ENCODE results near the gene ZFYVE26. TPM values are rescaled to one million over a fixed set of nuclear protein-coding genes. Genes with fewer than 3 reads are reported as not detected.

The ZFYVE26 gene
- polyA plus RNA-seq, 1 donor: 12.8 TPM

DNA sequence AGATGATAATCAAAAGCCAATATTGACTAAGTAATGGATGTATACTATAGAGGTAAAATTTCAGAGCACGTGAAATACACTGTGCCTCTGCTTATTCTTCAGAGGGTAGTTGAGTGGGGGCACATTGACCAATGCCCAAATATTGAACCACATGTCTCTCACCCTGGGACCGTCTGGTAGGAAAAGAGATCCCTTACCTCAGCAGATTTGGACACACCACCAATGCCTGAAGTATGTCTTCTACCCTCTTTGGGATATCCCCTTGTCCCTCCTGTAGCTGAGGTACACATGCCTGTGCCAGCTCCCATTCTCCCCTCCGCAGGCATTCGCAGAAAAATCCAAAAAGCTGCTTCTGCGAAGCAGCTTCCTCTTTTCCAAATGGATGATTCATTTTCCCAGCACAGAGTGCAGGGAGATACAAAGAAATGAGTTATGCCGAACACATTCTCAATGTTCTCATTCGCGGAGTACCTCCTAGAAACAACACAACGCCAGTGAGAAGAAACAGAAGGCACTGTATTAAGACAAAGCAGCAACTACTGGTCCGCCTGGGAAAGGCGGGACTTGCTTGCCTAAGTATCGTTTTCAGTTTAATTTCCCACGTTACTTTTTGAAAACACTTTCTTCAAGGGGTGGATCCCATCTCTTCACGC is 691 bp downstream of the ZFYVE26 start:
- DNase-seq (ENCODE audit: low read depth): no peak

DNA sequence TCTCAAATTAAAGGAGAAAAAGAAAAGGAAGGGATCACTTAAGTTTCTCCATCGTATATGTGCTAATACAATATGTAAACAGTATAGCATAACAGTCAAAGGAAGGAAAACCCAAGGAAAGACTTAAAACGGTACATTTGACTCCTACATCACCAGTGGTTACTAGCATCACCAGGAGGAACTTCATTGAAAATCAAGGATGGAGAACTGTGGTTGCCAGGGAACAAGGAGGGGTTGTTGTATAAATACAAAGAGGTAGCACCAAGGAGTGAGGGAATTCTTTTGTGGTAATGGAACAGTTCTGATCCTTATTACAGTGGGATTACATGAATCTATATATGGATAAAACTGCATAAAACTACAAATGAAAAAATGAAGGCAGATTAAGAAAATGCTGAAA is 1.6 kb downstream of the ZFYVE26 start:
- DNase-seq (ENCODE audit: low read depth): no peak

DNA sequence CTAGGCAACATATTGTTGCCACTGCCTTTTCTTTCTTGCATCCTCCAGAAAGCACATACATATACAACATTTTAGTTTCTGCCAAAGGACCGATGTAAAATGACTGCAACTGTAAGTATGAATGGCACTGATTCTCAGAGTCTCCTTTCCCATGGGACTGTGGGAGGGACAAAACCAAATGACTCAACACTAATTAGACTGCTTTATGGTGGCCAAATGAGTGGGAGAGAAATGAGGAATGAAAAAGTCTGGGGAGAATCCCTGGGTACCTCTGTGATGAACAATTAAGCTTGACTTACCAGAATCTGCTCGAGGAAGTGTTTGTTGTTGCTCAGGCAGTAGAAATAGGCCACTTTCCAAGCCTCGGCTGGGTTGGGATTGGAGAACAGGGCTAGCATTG is 10.1 kb downstream of the ZFYVE26 start:
- no peak for DNase-seq (ENCODE audit: low read depth)

DNA sequence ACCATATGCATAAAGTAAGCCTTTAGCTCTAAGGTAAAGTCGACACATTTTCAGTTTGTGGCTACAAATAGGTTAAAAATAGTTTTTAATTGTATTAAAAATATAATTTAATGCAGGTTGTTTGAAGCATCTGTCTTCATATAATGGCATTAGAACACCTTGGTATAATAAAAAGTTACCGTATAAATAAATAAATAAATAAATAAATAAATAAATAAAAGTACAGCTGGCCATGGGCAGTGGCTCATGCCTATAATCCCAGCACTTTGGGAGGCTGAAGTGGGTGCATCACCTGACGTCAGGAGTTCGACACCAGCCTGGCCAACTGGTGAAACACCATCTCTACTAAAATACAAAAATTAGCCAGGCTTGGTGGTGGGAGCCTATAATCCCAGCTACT is 15.6 kb downstream of the ZFYVE26 start:
- DNase-seq (ENCODE audit: low read depth): no peak

DNA sequence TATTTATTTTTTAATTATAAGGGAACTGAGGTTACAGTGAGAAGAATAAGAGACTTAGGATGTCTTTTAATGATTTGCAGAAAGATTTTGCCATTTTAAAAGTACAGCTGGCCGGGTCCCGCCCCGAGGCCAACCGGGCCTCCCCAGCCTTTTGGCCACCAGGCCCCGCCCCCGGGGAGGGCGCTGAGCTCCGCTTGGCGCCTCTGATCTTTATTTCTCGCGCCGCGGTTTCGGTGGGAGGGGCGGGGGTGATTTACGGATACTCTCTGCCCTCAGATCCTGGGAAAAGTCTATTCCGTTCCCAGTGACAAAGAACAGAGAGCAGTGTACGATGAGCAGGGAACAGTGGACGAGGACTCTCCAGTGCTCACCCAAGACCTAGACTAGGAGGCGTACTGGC is 17.7 kb downstream of the ZFYVE26 start:
- no peak for DNase-seq (ENCODE audit: low read depth)

DNA sequence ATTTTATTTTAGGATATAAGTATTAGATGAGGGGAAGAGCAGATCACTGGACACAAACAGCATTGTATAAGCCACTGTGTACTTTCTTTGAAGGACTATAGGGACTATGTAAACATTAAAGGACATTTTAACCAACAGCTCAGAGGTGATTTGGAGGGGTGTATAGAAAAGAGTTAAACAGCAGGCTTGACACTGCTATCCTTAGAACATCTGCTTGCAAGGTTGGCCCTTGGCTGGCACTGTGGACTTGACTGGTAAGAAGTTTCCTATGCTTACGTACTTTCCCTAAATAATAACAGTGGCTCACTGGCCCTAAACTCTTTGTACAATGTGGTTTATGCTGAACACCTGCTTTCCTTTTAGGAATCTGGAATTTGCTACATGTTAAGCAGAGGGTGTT is 28.7 kb downstream of the ZFYVE26 start:
- no peak for DNase-seq (ENCODE audit: low read depth)

DNA sequence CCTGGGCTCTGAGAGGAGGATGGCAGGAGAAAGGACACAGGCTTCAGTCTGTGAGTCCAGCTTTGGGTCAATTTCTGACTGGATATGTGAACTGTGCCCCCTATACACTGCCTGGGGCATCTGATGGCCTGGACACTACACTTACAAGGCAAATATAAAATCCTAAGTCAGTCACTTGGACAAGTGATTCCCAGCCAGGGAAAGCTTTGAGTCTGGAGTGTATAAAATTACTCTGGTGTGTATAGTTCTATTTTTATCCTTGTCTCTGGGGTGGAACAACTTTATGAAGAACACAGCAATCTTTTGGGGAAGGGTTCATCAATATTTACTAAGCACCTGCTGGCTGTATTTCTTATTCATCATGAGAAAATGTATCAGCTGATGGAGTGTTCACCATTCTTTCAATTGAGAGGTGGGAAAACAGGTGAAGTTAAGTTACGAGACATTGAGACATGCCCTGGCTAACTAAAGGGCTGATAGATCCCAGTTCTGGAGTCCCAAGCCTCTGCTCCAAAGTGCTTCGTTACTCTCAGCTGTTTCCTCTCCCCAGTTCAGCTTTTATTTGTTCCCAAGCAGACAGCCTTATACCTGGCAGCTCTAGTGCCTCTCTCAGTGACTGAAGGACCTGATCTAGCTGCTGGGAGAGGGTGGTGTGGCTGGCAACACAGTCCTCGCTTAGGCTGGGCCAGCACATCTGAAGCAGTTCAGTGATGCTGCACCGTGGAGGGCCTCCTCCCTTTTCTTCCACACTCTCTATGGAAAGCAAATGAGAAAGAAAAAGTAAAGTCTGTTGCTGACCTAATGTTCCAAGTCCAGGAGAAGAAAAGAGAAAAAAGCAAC is 30.9 kb downstream of the ZFYVE26 start:
- DNase-seq (ENCODE audit: low read depth): no peak

DNA sequence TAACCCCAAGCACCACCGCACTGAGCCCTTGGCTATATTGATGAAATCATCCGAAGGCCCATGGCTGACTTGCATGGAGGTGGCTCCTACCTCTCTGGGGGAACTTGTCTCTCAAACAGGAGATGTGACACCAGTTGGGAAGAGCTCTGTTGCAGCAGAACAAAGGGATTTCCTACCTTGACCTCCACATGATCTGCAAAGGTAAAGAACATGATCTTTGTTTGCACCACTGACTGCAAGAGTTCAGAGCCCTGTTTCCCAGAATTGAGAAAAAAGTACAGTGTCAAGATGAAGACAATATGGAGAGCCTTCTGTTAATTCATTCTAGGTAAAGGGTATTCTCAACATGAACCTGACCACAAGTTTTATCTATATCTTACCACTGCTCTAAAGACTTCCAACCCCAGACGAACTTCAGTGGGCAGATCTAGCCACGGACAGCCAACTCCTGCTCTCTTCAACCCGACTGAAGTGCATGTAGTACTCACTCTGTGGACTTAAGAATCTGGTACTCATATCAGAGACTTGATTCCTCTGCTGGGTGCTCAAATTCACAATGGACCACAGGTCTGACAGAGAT is 32.1 kb downstream of the ZFYVE26 start:
- DNase-seq (ENCODE audit: low read depth): no peak

DNA sequence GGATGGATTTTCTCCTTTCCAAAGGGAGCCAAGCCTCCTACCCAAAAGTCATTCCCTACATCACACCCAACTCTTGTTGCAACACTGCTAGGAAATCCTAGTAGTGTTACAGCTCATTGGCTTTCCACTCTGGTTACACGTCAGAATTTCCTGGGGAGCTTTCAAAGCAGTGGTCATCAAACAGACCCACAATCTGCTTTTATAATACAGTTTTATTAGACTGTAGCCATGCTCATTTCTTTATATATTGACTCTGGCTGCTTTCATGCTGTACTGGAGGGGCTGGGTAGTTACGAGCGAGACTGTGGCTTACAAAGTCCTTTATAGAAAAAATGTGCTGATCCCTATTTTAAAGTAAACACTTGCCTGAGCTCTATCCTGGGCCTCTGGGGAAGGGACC is 34.3 kb downstream of the ZFYVE26 start:
- no peak for DNase-seq (ENCODE audit: low read depth)

DNA sequence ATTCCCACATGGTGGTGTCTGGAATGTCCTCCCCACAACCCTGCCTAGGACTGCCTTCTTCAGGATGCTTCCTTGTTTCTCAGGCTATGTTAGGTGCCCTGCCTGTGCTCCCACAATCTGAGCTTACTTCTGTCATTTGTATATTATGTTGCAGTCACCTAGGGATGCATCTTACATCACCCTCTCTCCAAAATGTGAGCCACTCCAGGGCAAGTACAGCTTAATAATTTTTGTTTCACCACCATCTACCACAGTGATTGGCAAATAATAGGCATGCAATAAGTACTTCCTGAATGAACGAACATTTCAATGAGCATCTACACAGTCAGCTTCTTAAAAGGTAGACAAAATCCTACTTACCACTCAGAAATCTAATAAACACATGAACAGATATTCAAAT is 37.6 kb downstream of the ZFYVE26 start:
- no peak for DNase-seq (ENCODE audit: low read depth)

DNA sequence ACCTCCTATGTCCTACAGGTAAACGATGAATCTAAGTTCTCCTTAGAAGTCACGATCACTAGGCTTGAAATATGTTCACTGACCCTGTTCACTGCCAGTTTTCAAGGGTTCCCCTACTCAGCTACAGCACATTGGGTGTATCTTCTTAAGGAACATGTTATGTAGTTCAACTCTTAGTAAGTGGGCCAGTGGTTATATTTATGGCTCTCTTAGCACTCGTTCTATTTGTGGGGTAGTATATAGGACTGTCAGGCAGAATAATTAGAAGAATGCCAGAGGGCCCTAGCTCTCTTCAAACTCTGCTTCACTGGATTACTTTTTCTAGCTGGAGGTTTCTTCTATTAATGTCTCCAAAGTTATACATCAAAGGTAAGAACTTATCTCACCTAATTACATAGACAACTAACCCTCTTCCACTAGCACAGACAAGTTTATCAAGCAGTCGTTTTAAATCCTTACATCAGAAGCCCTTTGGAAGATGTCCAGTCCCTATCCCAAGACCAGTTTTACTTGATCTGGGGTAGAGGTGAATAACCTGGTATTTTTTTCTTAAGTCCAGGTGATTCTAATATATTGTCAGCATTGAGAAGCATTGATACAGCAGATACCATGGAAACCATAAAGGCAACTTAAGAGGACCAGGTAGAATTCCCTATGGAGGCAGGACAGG is 39.6 kb downstream of the ZFYVE26 start:
- DNase-seq (ENCODE audit: low read depth): no peak

DNA sequence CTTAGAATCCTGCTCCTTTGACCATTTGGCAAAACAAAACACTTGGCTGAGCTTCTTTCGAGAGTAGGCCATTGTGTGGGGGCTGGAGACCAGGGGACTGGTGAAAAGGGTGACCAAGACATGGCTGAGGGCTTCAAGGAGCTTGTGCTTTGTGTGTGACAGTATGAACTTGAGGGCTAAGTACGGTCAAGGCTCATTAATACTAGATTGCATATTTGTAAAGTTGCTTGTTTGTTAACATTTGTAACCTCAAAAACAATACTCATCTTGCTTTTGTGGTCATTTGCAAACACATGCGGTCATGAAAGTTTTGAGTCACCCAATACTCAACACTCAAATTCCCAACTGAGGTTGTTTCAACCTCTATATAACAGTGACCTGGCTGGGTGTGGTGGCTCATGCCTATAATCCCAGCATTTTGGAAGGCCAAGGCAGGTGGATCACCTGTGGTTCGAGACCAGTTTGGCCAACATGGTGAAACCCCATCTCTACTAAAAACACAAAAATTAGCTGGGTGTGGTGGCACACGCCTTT is 42.5 kb downstream of the ZFYVE26 start:
- no peak for DNase-seq (ENCODE audit: low read depth)

DNA sequence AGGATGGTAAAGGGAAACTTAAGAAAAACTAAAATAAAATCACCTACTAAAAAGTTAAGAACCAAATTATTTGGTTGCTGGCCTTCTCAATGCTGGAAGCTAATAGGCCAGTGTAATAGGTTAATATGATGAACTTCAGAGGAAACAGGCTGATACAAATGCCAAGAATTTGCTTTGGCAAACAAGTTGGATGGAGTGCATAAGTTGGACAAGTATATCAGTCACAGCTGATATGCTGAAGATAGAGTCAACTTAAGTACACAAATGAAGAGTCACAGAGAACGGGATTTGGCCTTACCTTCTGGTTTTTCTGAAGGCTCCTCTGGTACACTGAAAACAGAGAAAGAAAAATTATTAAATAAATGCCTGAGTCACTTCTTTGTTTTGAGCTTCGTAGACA is 48.2 kb downstream of the ZFYVE26 start:
- DNase-seq (ENCODE audit: low read depth): no peak

DNA sequence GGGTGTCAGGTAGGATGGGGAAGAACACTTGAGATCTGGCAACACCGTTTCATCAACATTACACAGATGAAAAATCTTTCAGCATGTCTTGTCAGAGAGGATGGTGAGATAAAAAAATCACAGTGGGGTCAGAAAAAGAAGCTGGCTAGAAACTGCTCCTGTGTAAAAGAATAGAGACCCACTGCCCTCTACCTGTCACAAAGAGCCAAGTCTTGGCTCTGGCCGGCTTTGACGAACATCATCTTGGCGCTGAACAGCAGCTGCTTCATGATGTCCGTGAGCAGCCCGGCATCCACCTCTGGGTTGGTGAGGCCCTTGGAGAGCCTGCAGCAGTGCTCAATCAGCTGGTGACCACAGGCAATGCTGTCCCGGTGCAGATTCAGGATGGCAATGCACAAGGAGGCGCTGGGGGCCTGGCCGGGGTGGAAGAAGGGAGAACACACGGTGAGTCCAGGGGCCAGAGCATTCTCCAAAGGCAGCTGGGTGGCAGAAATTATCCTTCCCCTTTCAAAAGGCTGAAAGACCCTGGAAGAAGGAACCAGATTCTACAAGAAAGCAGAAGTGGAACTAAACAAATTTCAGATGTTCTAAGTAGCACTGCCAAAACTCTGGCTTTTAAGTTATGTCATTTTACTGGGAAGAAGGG is 50.2 kb downstream of the ZFYVE26 start:
- no peak for DNase-seq (ENCODE audit: low read depth)

DNA sequence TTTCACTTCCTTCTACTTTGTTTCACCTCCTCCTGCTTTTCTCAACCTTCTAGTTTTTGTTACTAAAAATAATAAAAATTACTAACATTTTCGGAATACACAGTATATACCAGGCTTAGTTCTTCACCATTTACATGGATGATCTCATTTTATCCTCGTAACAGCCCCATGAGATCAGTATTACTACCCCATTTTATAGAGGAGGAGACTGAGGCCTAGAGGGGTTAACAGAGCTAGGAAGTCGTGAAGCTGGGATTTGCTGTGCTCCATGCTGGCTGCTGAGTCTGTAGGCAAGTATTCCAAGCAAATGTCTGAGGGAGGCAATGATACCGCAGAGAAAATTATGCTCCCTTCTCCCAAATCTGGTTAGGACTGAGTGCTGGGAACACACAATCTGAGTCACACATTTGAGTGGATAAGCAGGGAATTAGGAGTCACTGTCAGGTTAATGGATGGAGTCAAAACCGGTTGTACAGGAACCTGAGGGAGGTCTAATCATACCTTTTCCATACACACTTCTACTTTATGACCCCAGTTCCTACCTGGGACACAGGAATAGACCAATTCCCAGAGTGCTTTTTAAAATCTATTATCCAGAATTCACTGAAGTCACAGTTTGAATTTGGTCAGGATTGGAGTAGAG is 51.1 kb downstream of the ZFYVE26 start:
- DNase-seq (ENCODE audit: low read depth): no peak

DNA sequence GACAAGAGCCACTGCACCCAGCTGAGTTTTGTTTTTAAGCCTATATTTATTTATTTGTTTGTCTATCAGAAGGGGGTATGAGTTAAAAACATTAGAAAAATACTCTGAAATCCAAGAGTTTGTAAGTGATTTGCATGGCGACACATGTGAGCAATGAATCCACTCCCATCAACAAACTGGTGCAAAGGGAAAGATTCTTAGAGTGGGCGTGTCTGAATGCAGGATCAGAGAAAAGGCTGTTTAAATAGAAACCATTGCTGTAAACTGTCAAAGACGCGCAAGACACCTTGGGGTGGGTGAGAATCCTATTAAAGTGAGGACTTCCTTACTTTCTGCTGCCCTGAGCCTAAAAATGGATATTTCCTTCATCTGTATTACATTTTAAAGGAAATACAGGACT is 51.9 kb downstream of the ZFYVE26 start:
- no peak for DNase-seq (ENCODE audit: low read depth)

DNA sequence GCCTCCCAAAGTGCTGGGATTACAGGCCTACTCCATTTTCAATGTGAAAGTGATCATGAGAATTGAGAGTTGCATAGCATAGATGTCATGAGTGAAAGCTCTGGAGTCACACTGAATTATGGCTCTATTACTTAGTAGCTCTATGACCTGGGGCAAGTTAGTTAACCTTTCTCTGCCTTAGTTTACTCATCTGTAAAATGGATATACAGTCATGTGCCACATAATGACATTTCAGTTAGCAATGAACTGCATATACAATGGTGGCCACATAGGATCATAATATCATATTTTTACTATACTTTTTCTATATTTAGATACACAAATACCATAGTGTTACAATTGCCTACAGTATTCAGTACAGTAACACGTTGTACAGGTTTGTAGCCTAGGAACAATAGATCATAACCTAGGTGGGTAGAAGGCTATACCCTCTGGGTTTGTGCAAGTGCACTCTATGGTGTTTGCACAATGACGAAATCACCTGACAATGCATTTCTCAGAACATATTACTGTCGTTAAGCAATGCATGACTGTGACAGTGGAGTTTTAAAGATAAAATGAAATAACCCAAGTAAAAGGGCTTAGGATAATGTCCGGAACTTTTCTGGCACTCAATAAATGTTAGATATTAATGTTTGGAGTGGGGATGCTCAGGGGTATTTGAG is 53.1 kb downstream of the ZFYVE26 start:
- DNase-seq (ENCODE audit: low read depth): no peak

DNA sequence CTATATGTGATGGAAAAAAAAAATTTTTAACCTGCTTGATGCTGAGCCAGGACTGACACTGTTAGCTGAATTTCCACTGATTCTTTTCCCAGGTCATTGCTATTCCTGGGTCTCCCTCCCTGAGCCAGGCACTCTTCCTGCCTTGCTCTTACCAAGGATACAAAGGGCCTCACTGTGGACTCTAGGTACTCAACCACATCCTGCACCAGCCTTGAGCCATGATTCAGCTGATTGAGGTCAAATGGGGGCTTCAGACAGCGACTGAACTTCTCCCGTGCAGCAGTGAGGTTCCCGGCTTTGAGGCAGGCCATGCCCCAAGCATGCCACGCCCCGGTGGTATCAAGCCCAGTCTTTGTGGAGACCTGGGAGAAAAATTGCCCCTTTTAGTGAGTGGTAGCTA is 54.3 kb downstream of the ZFYVE26 start:
- DNase-seq (ENCODE audit: low read depth): no peak

DNA sequence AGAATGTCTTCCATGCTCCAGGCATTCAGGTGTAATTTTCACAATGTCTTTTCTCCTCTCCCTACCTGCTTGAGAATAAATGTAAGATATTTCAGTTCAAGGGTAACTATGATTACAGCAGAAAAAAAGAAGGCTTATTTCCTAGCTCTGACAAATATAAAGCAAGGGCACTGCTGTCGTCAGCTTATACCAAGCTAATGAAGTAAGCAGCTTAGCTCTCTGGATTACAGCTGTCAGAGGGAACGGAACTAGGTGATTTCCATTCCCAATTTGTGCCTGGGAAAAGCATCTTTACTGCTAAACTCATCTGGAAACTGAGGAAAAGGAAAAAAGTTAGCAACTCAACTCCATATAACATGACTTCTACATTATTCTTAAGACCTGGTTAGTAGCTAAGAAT is 56.5 kb downstream of the ZFYVE26 start:
- DNase-seq (ENCODE audit: low read depth): no peak

DNA sequence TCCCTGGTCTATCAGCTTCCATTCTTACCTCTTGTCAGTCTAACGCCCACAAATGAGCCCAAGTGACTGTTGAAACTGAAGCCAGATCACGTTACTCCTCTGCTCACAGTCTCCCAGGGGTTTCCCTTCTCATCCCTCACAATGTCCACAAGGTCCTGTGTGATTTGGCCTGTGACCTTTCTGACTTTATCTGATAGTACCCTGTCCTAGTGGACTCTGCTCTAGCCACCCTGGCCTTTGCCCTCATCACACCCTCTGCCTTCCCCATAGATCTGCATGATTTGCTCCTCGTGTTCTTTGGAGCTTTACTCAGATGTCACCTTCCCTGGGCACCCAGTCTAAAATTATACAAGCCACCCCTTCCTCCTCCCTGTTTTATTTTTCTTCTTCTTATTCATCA is 59.2 kb downstream of the ZFYVE26 start:
- no peak for DNase-seq (ENCODE audit: low read depth)

DNA sequence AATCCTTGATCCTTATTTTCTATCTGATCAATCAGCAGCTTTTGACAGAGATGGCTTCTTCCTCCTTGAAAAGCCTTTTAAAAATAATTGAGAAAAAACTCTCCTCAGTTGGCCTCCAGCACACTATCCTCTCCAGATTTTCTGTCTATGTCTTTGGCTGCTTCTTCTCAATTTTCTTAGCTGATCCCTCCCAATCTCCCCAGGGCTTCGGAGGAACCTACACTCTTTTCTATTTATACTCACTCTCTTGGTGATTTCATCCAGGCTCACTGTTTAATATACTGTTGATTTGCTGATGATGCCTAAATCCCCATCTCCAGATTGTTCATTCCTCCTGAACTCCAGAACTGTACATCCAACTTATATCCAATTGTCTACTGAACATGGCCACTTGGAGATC is 59.9 kb downstream of the ZFYVE26 start:
- DNase-seq (ENCODE audit: low read depth): no peak
